ENCODE measurements around the gene DSG3.

- no peak for TF ChIP-seq CTCF (IDR thresholded peaks at IDR 0.05)
- no peak for TF ChIP-seq POLR2A (IDR thresholded peaks at IDR 0.05)
These were observed 41.8 kb downstream of the DSG3 start for GRCh38 chr18:31489311-31489710.
